HG03175 (cell line): Measurements from ENCODE around the gene ACOT6.
A peak's percentile ranks its signal among the peaks of the same experiment; 100 is the strongest.
"Not testable (repeated sequence)": the region's sequence is repeated elsewhere in the genome, so short reads cannot be mapped to it uniquely, and the experiment has no call there.

Source experiments
- ATAC-seq: cut with Tn5 transposase; IDR thresholded peaks from one replicate; pipeline ENCODE4 v1.9.1; 2021; ENCODE audit warnings: mild to moderate bottlenecking, moderate library complexity; ENCODE audit not compliant: unreplicated experiment

The ACOT6 gene

GRCh38 chr14:73594491-73594890 is 17.8 kb upstream of the ACOT6 start:
- ATAC-seq, result no peak

- ATAC-seq, result no peak
Measured at GRCh38 chr14:73599499-73599898, 12.8 kb upstream of the ACOT6 start.

- no peak for ATAC-seq
Measured at GRCh38 chr14:73602994-73603393, 9.3 kb upstream of the ACOT6 start.

- no peak for ATAC-seq
Measured at GRCh38 chr14:73606271-73606670, 6.0 kb upstream of the ACOT6 start.

- no peak for ATAC-seq
Measured at GRCh38 chr14:73607241-73607640, 5.1 kb upstream of the ACOT6 start.

- ATAC-seq, result no peak
Measured at GRCh38 chr14:73610687-73611086, 1.6 kb upstream of the ACOT6 start.

GRCh38 chr14:73613046-73613383 is 698 bp downstream of the ACOT6 start:
- no peak for ATAC-seq

- ATAC-seq, result no peak
Measured at GRCh38 chr14:73613419-73613963, 1.2 kb downstream of the ACOT6 start.

GRCh38 chr14:73616831-73617230 is 4.5 kb downstream of the ACOT6 start:
- ATAC-seq, result no peak

GRCh38 chr14:73619524-73619923 is 7.2 kb downstream of the ACOT6 start:
- ATAC-seq, result no peak

- ATAC-seq, result no peak
Measured at GRCh38 chr14:73620268-73620667, 8.0 kb downstream of the ACOT6 start.

GRCh38 chr14:73623504-73624054 is 11.3 kb downstream of the ACOT6 start:
- no peak for ATAC-seq

- ATAC-seq, result no peak
Measured at GRCh38 chr14:73625706-73626105, 13.4 kb downstream of the ACOT6 start.

GRCh38 chr14:73627151-73627558 is 14.8 kb downstream of the ACOT6 start:
- no peak for ATAC-seq

GRCh38 chr14:73630009-73630780 is 17.9 kb downstream of the ACOT6 start:
- ATAC-seq, result no peak

- ATAC-seq, result peak; percentile 60
Measured at GRCh38 chr14:73633116-73634010, 21.0 kb downstream of the ACOT6 start.

GRCh38 chr14:73634011-73634833 is 21.9 kb downstream of the ACOT6 start:
- peak; percentile 11 for ATAC-seq

- not testable (repeated sequence) for ATAC-seq
Measured at GRCh38 chr14:73636355-73636754, 24.0 kb downstream of the ACOT6 start.

GRCh38 chr14:73637830-73638229 is 25.5 kb downstream of the ACOT6 start:
- ATAC-seq, result no peak

- ATAC-seq, result no peak
Measured at GRCh38 chr14:73640796-73641365, 28.6 kb downstream of the ACOT6 start.
